NCI-H128 (cell line): Measurements from ENCODE around the gene PSD2.

ENCODE experiments used
- DNase-seq: peaks from one replicate; lab custom pipeline; 2025; ENCODE audit not compliant: unreplicated experiment; lab: John Stamatoyannopoulos, UW

The PSD2 gene

DNA sequence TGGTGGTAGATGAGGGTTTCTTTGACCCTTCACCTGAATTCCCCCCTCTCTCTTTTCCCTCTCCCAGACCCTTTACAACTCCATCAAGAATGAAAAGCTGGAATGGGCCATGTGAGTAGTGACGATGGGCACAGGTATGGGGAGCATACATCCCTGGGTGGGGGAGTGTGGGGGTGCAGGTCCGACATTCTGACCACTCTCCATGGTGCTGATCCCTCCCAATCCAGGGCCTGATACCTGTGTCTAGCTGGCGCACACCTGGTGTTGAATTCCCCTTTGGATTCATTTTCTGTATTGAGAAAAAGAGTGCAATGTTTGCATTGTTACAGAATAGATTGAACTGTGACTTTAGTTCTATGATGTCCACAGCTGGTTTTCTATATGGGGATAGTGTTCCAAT, 40.0 kb downstream of the PSD2 start:
- no peak for DNase-seq

GRCh38 chr5:139836469-139837208, 41.0 kb downstream of the PSD2 start:
- no peak for DNase-seq

GRCh38 chr5:139837711-139838380, 42.2 kb downstream of the PSD2 start:
- DNase-seq = no peak

DNA sequence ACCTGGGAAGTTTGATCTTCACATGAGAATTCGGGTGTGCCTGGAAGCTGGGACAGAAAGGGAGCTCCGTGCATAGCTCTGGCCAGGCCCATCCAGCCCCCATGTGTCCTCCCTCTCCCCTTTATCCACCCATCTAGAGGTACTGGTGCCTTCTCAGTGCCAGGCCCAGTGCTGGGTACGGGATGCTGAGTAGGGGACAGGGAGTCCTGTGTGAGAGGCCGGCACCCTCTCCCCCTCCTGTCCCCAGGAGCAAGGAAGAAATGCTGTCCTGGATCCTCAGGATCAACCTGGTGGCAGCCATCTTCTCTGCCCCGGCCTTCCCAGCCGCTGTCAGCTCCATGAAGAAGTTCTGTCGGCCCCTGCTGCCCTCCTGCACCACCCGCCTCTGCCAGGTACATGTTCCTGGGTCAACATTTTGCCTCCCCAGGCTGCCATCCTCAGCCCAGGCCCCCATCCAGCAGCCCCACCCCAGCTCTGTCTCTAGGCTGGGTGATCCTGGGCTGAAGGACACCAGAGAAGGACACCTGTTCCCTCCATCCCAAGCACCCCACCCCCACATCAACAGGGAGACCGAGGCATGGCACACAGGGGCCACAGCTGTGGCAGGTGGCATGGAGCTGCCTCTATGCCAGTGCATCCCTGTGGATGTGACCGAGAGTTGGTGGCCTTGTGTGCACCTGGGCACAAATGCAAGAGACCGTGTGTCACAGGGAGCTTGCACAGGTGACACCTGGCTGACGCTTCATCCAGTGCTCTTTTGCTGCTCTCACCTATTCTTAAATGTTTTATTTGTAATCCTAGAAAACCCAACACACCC, 43.0 kb downstream of the PSD2 start:
- no peak for DNase-seq

GRCh38 chr5:139839232-139839815, 43.7 kb downstream of the PSD2 start:
- DNase-seq = no peak

DNA sequence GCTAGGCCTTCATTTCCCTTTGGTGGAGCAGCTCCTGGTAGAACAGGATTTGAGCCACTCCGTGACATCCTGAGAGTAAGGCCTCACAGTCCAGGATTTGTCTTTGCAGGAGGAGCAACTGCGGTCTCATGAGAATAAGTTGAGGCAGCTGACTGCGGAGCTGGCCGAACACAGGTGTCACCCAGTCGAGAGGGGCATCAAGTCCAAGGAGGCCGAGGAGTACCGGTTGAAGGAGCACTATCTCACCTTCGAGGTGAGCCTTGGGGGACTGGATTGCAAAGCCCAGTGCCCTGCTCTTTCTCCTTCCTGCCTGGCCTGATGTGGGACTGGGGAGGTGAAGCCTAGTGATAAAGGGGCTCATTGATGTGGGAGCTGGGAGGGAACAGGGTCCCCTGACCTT, 44.3 kb downstream of the PSD2 start:
- no peak for DNase-seq

GRCh38 chr5:139841549-139841948, 45.9 kb downstream of the PSD2 start:
- DNase-seq = no peak

DNA sequence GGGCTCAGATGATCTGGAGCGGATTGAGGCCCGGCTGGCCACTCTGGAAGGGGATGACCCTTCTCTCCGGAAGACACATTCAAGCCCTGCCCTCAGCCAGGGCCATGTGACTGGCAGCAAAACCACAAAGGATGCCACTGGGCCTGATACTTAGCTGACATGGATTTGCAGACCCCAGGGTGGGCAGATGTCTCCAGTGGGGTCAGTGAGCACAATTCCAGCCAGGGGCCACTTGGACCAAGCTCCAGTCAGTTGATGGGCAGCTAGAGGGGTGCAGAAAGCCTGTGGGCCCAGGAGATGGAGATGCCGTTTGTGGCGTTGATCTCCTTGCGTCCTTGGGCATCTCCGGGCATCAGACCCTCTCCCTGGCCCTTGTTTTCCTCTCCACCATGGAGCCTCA, 46.7 kb downstream of the PSD2 start:
- no peak for DNase-seq

- no peak for DNase-seq
These were observed 48.4 kb downstream of the PSD2 start for GRCh38 chr5:139843991-139844390.

DNA sequence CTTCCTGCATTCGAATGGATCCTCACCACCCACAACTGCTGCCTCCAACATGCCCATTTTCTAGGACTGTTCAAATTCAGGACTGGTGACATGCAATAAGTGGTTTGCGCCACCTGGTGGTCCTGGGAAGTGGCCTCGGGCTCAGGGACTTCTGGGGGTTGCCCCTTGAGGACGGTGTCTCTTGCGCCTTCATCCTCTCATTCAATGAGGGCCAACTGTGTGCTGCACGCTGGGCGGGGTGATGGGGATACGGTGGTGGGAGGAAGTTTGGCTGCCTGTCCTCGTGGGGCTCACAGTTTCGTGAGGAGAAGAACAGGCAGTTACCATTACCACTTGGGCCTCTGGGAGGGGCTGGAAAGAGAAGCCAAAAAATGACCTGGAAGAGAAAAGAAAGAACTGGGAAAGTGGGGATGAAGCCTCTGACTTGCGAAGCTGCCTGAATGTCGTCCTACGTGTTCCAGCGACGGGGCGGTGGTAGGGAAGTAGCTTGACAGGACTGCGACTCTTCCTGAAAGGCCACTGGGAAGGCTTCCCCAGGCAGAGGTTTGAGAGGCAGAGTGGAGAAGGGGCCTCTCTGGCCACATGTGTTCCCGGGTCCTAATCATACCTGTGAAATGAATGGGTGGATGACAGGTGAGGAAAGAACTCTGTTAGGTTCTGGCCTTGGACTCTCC, 49.0 kb downstream of the PSD2 start:
- no peak for DNase-seq

DNA sequence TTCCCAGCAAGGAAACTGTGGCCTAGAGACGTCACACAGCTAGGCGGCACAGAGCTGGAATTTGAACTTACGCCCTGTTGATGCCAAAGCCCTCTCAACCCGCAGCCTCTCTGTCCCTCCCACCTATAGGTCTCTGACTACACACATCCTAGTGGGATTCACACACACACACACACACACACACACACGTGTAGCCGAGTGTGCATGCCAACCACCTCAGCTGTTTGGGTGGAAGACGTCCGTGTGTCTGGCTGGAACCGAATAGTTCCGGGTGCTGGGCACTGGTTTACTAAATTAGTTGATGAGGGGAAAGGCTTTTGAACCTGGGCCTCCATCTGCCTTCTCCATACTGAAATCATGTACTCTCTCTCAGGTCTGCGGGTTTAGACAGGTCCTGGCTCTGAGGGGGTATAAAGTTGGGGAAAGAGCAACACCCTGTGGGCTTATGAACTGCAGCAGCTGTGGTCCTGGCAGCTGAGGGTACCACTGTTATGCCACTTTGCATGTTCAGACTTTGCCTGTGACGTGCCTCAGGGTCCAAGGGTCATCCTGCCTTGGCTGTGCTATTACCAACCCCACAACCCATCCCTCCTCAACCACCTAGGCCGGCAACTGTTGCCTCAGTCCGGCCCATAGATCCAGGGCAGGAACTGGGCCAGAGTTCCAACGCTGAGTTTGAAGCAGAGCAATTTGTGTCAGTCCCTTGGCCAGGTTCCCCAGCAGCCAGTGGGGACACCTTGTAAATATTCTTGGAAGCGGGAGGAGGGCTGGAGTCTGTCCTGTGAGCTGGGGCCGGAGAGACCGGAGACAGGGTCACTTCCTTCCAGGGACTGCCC, 50.5 kb downstream of the PSD2 start:
- no peak for DNase-seq

DNA sequence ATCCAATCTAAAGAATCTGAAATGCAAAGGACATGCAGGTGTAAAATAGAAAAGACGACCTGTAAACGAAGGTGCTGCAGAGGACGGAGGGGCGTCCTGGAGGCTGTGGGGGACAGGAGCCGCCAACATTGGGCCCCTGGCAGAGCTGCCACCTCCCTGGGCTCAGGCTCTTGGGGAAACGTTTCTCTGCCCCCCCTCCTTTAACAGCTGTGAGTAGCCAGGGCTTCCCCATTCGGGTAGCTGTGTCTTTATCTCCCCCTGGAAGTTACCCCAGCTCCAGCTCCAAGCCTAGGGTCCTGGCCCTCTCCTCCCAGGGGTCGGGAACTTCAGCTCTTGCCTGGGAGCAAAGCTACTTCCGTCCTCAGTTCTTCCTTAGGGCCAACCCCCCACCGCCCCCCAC, 51.5 kb downstream of the PSD2 start:
- DNase-seq = no peak

- DNase-seq = no peak
These were observed 52.3 kb downstream of the PSD2 start for GRCh38 chr5:139847790-139848507.

GRCh38 chr5:139848508-139849100, 53.0 kb downstream of the PSD2 start:
- DNase-seq = no peak

DNA sequence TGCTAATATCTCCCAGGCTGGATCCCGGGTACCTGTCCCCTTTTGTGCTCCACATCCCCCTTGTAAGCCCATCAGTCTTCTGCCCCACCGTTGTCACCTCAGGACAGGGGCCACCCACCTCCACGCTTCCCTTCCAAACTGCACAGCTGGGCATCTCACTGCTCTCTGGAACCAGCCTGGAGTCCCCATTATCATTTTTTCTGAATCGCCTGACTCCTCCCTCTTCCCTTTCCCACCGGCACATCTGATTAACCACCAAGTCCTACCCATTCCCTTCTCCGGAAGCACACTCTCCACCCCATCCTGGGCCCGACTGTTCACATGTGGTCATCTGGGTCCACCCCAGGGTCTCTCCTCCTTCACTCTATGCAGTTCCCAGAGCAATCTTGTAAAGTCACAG, 53.9 kb downstream of the PSD2 start:
- no peak for DNase-seq

DNA sequence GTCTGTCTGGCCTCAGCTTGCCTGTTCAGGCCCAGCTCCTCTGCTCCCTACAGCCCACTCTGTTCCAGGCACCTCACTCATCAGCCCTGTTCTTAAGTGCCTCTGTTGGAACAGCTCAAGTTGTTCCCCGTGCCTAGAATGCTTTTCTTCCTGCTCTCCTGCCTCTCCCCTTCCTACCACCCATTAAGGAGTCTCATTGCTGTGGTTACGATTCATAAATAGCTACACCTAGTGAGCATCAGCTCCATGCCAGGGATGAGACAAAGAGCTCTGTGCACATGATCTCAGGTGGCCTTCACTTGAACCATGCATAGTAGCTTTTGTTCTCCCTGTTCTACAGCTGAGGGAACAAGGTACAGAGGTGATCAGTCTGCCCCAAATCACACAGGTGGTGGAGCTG, 54.3 kb downstream of the PSD2 start:
- DNase-seq = no peak

DNA sequence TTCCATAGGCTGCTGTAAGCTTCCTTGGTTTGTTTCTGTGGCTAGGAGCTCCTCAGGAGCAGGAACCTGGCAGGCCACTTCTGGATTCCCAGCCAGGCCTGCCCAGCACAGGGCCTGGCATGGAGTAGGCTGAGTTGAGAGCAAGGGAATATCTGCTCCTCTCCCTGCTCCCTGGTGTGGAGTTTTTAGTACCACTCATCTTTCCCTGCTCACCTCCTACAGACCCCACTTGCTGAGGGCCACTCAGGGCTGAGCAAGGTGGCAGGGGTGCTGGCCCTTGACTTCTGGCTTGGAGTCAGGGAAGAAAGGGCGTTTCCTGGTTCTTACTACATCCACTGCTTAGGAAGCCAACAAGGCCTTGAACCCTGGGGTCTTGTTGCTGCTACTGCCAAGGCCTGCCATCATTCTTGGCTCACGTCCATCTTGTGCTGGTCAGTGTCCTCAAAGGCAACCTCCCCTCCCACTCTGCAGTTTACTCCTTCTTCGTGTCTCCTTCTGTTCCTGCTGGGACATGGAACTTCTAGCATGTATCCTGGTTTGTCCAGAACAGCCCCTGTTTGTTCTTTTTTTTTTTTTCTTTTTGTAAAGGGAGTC, 54.9 kb downstream of the PSD2 start:
- no peak for DNase-seq

DNA sequence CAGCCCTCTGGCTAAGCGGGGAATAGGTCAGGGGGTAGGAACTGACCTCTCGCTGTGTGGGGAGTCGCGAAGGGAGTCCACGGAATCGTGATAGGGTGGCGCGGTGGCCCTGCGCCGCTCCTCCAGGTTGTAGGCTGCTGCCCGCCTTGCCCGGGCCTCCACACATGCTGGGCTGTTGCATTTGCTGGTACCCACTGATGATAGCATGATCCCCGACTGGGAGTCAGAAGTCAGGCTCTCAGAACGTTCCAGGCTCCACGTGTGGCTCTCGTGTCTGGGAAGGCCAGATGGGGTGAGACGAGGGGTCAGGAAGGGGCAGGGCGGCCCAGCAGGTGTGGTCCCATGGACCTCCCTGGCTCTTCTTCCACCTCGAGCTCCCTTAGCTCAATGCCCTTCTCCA, 56.0 kb downstream of the PSD2 start:
- no peak for DNase-seq

- no peak for DNase-seq
These were observed 57.1 kb downstream of the PSD2 start for GRCh38 chr5:139852696-139853095.
